GM19372 (cell line): ENCODE measurements around the gene FOXN3.
A peak's percentile ranks its signal among the peaks of the same experiment; 100 is the strongest.

ENCODE experiments used
- ATAC-seq: cut with Tn5 transposase; IDR thresholded peaks from one replicate; pipeline ENCODE4 v1.9.1; 2021; ENCODE audit warnings: mild to moderate bottlenecking, low read depth, moderate library complexity; ENCODE audit not compliant: unreplicated experiment

The FOXN3 gene, protein sequence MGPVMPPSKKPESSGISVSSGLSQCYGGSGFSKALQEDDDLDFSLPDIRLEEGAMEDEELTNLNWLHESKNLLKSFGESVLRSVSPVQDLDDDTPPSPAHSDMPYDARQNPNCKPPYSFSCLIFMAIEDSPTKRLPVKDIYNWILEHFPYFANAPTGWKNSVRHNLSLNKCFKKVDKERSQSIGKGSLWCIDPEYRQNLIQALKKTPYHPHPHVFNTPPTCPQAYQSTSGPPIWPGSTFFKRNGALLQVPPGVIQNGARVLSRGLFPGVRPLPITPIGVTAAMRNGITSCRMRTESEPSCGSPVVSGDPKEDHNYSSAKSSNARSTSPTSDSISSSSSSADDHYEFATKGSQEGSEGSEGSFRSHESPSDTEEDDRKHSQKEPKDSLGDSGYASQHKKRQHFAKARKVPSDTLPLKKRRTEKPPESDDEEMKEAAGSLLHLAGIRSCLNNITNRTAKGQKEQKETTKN

GRCh38 chr14:89417091-89417464 lies at the start of gene FOXN3:
Gene FOXN3, minus strand, starts transcription at chr14:89417233. Its CDS starts 4,757 bp downstream, at chr14:89412476.
- peak; percentile 43 for ATAC-seq

GRCh38 chr14:89466484-89466883 lies 49.5 kb upstream of the FOXN3 start:
- peak; percentile 56 for ATAC-seq

DNA sequence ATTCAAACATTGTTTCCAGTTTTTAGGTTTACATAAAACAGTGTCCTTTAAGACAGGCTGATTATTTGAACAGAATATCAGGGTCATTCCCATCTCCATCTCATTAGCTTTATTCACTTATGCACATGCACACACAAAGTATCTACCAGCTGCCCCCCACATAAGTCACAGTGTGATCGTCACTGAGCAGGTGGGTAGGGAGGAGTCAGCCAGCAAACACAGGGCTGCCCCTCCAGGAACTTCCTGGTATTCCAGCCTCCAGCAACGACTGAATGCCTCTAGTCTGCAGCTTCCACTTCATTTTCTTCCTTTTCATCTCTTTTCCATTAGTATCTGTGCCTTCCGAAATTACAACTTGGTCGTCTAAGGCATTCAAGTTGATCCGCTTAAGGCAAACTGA lies 48.8 kb upstream of the FOXN3 start:
- no peak for ATAC-seq

- no peak for ATAC-seq
Measured at GRCh38 chr14:89461256-89461655, 44.2 kb upstream of the FOXN3 start.

DNA sequence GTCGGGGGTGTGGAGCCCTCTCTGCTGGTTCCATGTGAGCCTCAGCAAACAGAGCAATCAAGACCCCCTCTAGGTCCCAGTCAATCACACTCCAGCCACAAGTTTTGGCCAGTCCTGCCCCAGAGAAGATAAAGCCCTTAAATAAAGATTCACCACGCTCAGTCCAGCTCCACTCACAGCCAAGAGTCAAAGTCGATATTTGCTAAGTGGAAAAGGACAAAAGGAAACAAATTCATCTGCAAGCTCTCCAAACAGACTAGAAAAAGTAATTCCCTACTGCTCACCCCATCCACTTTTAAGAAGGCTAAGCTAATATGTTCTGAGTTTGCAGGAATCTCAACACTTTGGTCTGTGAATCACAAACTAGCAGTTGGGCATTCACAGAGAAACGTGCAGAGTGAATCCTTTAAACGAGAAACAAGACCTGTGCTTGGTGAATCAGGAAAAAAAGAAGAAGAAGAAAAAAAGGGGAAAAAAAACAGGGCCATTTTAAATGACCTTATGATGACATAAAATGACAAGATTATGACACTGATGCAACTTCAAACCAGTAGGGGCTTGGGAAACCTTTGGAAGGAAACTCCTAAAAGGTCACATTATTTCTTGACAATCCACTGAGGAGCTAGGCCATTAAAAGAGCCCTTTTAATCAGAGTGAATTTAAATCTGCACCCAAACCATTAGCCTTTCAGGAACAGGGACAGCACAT lies 41.8 kb upstream of the FOXN3 start:
- ATAC-seq = no peak

DNA sequence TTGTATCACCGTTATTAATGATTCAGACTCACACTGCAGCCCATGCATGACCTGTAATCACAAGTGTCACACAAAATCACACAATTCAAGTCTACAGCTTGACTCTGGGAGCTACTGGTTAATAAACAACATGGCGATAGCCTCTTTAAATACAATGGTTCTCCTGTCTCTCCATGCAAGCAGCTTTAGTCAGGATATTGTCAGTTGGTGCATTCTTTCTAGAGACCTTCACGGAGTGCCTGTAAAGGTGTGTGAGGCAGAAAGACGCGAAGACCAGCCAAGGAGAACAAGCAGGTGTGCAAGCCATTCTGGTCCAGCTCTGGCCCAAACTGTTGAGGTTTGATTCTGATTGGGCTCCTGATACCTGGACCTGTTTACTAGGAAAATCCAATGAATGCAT lies 40.0 kb upstream of the FOXN3 start:
- no peak for ATAC-seq

- ATAC-seq = no peak
Measured at GRCh38 chr14:89455412-89455811, 38.4 kb upstream of the FOXN3 start.

DNA sequence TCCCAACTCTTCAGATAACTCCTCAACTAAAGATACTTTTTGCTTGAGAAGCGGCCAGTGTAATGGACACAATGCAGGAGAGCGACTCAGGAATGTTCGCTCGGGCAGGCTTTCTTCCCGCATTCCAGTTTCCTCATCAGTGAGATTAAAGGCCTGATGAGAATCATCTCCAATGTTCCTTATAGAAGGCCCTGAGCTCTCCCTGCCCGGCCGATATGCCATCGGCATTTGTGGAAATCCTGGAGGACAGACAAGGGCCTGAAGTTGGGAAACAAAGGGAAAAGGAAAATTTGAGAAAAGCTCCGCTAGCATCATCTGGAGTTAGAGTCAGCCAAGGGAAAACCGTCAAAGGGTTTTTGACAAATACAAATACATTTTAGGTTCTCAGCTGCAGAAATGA lies 38.0 kb upstream of the FOXN3 start:
- ATAC-seq = no peak

GRCh38 chr14:89452281-89452680 lies 35.2 kb upstream of the FOXN3 start:
- no peak for ATAC-seq

GRCh38 chr14:89451229-89451628 lies 34.2 kb upstream of the FOXN3 start:
- no peak for ATAC-seq

GRCh38 chr14:89447182-89447944 lies 30.3 kb upstream of the FOXN3 start:
- ATAC-seq = no peak

DNA sequence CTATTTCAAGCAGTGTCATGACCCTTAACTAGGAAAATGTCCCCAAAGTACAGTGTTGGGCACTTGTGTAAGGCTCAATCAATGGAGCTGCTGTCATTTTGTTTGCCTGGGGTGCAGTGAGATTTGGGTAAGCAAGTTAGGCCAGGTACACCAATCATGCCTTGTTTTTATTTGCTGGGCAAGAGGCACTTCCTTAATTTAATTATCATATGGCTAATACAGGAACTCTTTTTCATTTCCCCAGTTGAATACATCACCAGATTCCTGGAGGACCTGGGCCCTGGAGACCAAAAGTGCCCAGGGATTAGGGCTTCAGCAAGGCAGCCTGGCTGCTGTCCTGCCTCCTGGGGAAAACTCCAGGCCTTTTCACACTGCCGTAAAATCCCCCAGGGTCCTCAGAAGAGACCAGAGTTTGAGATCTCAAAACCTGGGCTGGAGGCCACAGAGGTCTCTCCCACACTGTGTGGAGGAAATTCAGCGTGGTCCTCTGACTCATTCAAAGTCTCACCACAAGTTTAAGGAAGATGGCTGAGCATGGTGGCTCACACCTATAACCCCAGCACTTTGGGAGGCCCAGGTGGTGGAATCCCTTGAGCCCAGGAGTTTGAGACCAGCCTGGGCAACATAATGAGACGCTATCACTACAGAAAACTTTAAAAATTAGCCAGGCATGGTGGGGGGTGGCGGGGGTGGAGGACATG lies 28.4 kb upstream of the FOXN3 start:
- no peak for ATAC-seq

DNA sequence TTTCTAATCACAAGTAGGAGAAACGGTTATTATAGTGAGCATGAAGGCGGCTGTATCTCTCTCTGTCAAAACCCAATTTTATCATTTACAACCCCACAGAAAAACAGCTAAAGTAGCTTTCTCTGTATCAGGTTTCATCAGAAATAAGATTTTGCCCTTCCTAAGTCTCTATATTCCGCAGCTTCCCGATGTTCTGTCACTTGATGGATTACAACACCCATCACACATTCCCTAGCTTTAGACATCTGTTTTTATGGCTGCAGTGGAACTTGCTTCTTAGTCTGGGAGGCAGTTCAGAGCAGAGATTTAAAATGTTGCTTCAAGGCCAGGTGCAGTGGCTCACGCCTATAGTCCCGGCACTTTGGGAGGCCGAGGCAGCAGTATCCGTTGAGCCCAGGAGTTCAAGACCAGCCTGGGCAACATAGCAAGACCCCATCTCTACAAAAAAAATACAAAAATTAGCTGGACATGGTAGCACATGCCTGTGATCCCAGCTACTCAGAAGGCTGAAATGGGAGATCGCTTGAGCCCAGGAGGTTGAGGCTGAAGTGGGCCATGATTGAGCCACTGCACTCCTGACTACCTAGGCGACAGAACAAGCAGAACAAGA lies 27.6 kb upstream of the FOXN3 start:
- no peak for ATAC-seq

DNA sequence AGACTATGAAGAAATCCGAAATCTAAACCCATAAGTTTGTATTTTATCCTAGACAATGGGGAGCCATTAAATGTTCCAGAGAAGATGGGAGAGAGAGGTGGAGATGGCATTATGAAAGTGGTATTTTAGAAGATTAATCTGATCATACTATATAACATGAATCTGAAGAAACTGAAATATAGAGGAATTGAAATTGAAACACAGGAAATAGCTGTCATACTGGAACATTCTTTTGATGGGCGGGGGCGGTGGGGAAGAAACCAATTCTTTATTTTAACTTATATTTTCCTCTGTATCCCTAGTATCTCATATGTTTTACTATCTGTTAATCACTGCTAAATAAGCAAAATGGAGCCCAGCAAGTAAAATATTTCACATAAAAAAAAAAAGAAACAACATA lies 27.0 kb upstream of the FOXN3 start:
- ATAC-seq = no peak

DNA sequence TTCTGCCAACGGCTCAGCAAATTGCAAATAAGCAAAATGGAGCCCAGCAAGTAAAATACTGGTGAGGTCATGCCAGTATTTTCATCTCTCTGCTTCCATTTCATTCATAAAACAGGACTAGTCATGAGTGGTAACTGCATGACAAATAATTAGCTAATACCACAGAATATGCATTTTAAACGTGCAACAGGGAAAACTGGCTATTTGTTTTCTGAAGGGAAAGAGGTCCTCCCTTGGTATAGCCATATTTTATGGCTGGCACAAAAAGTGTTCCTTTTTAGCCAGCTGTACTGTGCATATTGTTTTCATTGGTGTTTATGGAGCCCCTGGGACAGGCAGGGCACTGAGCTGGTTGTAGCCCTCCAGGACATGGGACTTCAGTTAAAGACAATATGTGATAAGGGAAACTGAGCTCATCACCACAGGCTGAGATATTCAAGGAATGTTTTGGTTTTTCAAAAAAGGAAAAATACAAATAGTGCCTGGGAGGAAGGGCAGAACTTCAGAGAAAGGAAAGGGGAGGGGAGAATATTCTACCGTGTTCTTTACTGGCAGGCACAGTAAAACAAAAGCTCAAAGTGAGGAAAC lies 26.1 kb upstream of the FOXN3 start:
- ATAC-seq = no peak

DNA sequence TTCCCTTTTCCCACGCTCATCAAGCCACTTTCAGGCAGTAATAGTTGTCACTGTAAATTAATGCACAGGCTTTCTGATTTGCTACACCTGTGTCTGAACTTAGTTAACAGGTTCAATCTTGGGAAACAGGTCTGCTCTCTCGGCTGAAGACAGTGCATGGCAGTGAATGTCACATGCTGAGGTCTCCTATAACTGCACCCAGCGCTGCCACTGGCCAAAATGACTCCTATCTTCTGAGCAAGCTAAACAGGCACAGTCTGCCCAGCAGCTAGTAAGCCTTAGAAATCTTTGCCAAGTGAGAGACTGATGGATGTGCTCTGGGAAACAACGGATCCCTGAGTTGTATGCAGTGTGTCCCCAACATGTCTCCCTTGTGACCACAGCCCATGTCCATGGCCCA lies 25.2 kb upstream of the FOXN3 start:
- ATAC-seq = no peak

DNA sequence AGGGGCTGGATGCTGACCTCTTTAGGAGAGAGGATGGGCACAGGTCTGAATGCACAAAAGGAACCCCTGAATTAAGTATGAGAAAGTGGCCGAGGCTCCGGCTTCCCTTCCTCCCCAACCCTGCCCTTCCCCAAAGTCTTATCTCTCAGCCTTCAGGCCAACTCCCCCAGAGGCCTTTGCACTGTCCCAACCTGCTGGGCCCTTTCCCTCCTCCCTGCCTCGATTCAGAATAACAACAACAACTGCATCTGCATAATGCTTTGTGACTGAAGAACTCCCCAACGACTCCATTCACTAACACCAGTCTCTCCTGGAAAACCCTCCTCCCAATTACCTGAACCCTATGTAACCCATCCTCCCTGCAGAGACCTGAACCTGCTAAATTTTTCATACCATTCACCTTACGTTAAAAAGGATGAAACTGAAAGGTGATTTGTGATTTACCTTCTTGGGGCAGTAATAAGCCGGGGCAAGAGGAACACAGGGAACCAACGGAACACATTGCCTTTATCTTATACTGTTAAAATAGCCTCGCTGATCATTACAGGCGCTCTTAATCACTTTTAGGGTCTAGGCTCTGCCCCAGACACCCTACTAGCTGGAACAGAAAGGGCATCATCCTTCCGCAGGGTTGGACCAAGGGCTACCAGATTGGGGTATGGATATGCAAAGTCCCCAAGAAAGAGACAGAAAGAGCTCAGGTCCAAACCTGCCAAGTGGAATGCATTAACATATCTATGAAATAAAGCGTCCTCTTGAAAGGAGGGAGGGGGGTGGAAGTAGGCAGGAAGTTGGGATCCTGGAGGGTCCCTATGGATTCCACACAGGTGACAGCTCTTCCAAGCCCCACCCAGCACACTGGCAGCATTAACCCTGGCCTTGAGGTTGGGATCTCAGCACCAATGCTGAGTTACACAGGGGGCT lies 24.2 kb upstream of the FOXN3 start:
- no peak for ATAC-seq

DNA sequence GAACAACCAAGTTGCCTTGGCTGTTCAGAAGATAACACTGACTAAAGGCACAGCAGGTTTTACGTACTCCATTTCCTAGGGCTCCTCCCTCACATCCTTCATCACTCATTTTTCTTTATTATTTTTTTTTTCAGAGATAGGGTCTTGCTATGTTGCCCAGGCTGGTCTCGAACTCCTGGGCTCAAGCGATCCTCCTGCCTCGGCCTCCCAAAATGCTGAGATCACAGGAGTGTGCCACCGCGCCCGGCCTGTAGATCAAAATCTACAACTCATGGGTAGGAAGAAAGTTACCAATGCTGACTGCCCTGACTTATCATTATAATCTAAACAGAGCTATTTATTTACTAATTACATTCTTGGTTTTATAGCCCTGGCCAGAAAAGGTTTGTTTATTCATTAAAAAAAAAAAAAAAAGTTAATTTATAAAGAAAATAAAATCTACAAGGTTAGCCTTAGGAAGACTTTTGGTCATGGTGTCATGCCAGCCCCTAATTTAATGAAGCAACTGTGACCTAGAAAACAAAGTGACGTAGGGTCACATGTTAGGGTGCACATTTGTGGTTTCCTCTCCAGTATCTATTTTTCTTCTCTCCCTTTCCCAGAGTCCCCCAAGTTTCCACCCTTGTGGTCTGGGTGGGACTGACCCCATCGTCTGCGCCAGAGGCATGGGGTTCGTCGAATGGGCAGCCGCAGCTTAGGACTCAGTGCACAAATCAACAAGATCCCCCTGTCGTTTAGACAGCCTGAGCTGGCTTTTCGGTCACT lies 19.0 kb upstream of the FOXN3 start:
- no peak for ATAC-seq
